ENCODE measurements around the gene TXNDC5.
"Not testable (repeated sequence)": the region's sequence is repeated elsewhere in the genome, so short reads cannot be mapped to it uniquely, and the experiment has no call there.

TXNDC5 gene

GRCh38 chr6:7894262-7895124, 16.1 kb downstream of the TXNDC5 start:
- no peak for DNase-seq

- no peak for DNase-seq
Measured at GRCh38 chr6:7893342-7893741, 17.2 kb downstream of the TXNDC5 start.

- DNase-seq = not testable (repeated sequence)
Measured at GRCh38 chr6:7892367-7892766, 18.2 kb downstream of the TXNDC5 start.

GRCh38 chr6:7891078-7891872, 19.3 kb downstream of the TXNDC5 start:
- DNase-seq = no peak

GRCh38 chr6:7888587-7889357, 21.8 kb downstream of the TXNDC5 start:
- no peak for DNase-seq

GRCh38 chr6:7887278-7887991, 23.2 kb downstream of the TXNDC5 start:
- DNase-seq = no peak

GRCh38 chr6:7886132-7886531, 24.5 kb downstream of the TXNDC5 start:
- no peak for DNase-seq

GRCh38 chr6:7883381-7883780, 27.2 kb downstream of the TXNDC5 start:
- DNase-seq = no peak

- DNase-seq = no peak
Measured at GRCh38 chr6:7882505-7883257, 27.9 kb downstream of the TXNDC5 start.

GRCh38 chr6:7881765-7882500, 28.7 kb downstream of the TXNDC5 start:
- DNase-seq = no peak

- no peak for DNase-seq
Measured at GRCh38 chr6:7880718-7881107, 29.9 kb downstream of the TXNDC5 start.

GRCh38 chr6:7879980-7880717, 30.4 kb downstream of the TXNDC5 start:
- DNase-seq = no peak

GRCh38 chr6:7879579-7879978, 31.0 kb downstream of the TXNDC5 start:
- DNase-seq = no peak

GRCh38 chr6:7879043-7879442, 31.5 kb downstream of the TXNDC5 start:
- no peak for DNase-seq

- DNase-seq = no peak
Measured at GRCh38 chr6:7878401-7878964, 32.1 kb downstream of the TXNDC5 start.

GRCh38 chr6:7868926-7869325, 41.7 kb downstream of the TXNDC5 start:
- no peak for DNase-seq

- DNase-seq = no peak
Measured at GRCh38 chr6:7866526-7866925, 44.1 kb downstream of the TXNDC5 start.

- DNase-seq = no peak
Measured at GRCh38 chr6:7865781-7866180, 44.8 kb downstream of the TXNDC5 start.

GRCh38 chr6:7859591-7859990, 51.0 kb downstream of the TXNDC5 start:
- DNase-seq = no peak

GRCh38 chr6:7851780-7852179, 58.8 kb downstream of the TXNDC5 start:
- DNase-seq = no peak
